Esophagus muscularis mucosa (tissue), 3 donors: ENCODE data around the gene RHO.

Experiments used
- CTCF ChIP-seq, 3 experiments: fragments of 200-600 bp in 2 of 3; fragments of 450-650 bp in 1 of 3; sonication (generic) in 2 of 3; IDR thresholded peaks; one replicate each; pipeline ENCODE4 v1.5.1; 2017 to 2019; ENCODE audit warnings: antibody characterized with exemption in 3 of 3, mild to moderate bottlenecking in 2 of 3, moderate library complexity in 1 of 3
- POLR2AphosphoS5 ChIP-seq, 2 donors: sonication (generic); formaldehyde crosslinking; IDR thresholded peaks; one replicate each; pipeline ENCODE4 v1.6.1; 2017; ENCODE audit warnings: antibody characterized with exemption in 2 of 2

GRCh38 chr3:129534428-129535027 lies 6.1 kb downstream of the RHO start:
- no peak for TF ChIP-seq CTCF (IDR thresholded peaks at IDR 0.05)
- TF ChIP-seq POLR2AphosphoS5 (IDR thresholded peaks at IDR 0.05), result no peak
